Ovary (tissue), 3 donors: ENCODE measurements around the gene FSTL5.

ENCODE experiments used
- EP300 ChIP-seq: sonication (generic); formaldehyde crosslinking; IDR thresholded peaks from one replicate; pipeline ENCODE4 v1.6.1; 2017; ENCODE audit warnings: antibody characterized with exemption
- POLR2A ChIP-seq: fragments of 450-650 bp; IDR thresholded peaks from one replicate; pipeline ENCODE4 v1.6.1; 2017; ENCODE audit warnings: antibody characterized with exemption, mild to moderate bottlenecking, moderate library complexity
- TF ChIP-seq, protein P1 (sequence below), 3 donors: fragments of 450-650 bp in 2 of 3; fragments of 200-600 bp in 1 of 3; IDR thresholded peaks; one replicate each; pipeline versions ENCODE4 v1.5.1 to v1.8.0; 2016 to 2022; ENCODE audit warnings: antibody characterized with exemption in 3 of 3, mild to moderate bottlenecking in 1 of 3
- donor health status: DM: no; HTN: no; CAD: no.

DNA sequence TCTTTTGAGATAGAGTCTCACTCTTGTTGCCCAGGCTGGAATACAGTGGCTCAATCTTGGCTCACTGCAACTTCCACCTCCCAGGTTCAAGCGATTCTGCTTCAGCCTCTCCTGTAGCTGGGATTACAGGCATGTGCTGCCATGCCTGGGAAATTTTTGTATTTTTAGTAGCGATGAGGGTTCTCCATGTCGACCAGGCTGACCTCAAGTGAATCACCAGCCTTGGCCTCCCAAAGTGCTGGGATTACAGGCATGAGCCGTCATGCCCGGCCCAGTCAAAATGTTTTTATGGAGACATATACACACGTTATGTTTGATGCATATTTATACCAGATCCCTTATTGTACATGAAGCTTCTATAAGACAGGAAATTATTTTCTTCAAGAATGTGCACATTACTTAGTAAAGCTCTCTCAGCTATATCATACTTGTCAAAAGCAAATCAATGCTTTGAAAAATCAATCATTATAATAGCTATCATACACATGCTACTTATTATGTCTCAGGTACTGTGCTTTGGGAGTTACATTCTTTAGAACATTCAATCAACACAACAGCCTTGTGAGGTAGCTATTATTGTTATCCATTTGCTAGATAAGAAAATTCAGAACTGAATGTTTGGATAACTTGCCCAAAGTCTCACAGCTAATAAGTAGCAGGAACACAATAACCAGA, 269.2 kb downstream of the FSTL5 start:
- TF ChIP-seq, protein P1, sequence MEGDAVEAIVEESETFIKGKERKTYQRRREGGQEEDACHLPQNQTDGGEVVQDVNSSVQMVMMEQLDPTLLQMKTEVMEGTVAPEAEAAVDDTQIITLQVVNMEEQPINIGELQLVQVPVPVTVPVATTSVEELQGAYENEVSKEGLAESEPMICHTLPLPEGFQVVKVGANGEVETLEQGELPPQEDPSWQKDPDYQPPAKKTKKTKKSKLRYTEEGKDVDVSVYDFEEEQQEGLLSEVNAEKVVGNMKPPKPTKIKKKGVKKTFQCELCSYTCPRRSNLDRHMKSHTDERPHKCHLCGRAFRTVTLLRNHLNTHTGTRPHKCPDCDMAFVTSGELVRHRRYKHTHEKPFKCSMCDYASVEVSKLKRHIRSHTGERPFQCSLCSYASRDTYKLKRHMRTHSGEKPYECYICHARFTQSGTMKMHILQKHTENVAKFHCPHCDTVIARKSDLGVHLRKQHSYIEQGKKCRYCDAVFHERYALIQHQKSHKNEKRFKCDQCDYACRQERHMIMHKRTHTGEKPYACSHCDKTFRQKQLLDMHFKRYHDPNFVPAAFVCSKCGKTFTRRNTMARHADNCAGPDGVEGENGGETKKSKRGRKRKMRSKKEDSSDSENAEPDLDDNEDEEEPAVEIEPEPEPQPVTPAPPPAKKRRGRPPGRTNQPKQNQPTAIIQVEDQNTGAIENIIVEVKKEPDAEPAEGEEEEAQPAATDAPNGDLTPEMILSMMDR (IDR thresholded peaks at IDR 0.05) = no peak
- TF ChIP-seq POLR2A = no peak
- TF ChIP-seq EP300 = no peak
